K562 (cell line): ENCODE measurements around the gene TMEM163. TPM values are rescaled to one million over a fixed set of nuclear protein-coding genes. Genes with fewer than 3 reads are reported as not detected.
"Not testable (repeated sequence)": the region's sequence is repeated elsewhere in the genome, so short reads cannot be mapped to it uniquely, and the experiment has no call there.

Experiments
- ATAC-seq: fragments of 200-7000 bp; cut with Tn5 transposase; 3 replicates; pipeline ENCODE4 v1.9.1; 2020; ENCODE audit warnings: moderate library complexity
- BruUV-seq: library from RNA; stranded (reverse); fragments of 400-500 nt; replicated peaks from 2 replicates; lab custom pipeline; 2021; lab: Mats Ljungman, UMichigan
- CTCF ChIA-PET: fragments of 300-600 bp; formaldehyde crosslinking; extraction: SDS; loops from one replicate; lab custom pipeline; 2021; ENCODE audit warnings: low intra/inter-chr PET ratio; lab: Yijun Ruan, JAX
- POLR2A ChIA-PET: fragments of 300-600, 350-650 bp; sonication (Branson Sonifier 250); formaldehyde crosslinking; extraction: SDS; loops from one replicate; lab custom pipeline; 2021; ENCODE audit warnings: antibody characterized with exemption, inconsistent platforms; lab: Yijun Ruan, JAX
- DNase-seq, 4 experiments: peaks; one replicate each; pipeline versions ENCODE4 v3.0.0 to v3.0.0-alpha.2; 2011 to 2018; ENCODE audit warnings: low spot score in 3 of 4, mixed read lengths in 3 of 4; ENCODE audit errors: extremely low read depth in 1 of 4
- FAIRE-seq: peaks from 2 replicates; lab custom pipeline; 2011; peaks lifted over from hg19 to GRCh38; lab: Jason Lieb, UNC
- H2AFZ ChIP-seq: 2 replicates; pipeline ENCODE4 v1.6.0; 2011; ENCODE audit warnings: low read depth, low read length, control low read depth, inconsistent platforms
- H3K27ac ChIP-seq: fragments of 200-600 bp; 3 replicates; pipeline ENCODE4 v1.8.0; 2011; ENCODE audit warnings: low read depth, mild to moderate bottlenecking, control low read depth, inconsistent platforms, low read length, moderate library complexity, mixed read lengths; ENCODE audit errors: extremely low read depth
- H3K27me3 ChIP-seq, 2 experiments: fragments of 300-600 bp in 1 of 2; 2 replicates in 1 of 2; 3 replicates in 1 of 2; pipeline versions ENCODE4 v1.6.0 to v1.8.0; 2011; ENCODE audit warnings: inconsistent platforms in 2 of 2, low read length in 2 of 2, mild to moderate bottlenecking in 1 of 2, mixed read lengths in 1 of 2, moderate library complexity in 1 of 2; ENCODE audit not compliant: control insufficient read depth in 2 of 2, insufficient read depth in 2 of 2
- H3K36me3 ChIP-seq: fragments of 300-600 bp; 3 replicates; pipeline ENCODE4 v1.8.0; 2011; ENCODE audit warnings: mild to moderate bottlenecking, low read length, inconsistent platforms; ENCODE audit not compliant: control insufficient read depth, insufficient read depth
- H3K4me1 ChIP-seq, 2 experiments: fragments of 200-600 bp in 1 of 2; replicated peaks in 1 of 2; 2 replicates in 1 of 2; 3 replicates in 1 of 2; pipeline versions ENCODE4 v1.5.1 to v1.8.0; 2011; ENCODE audit warnings: inconsistent platforms in 2 of 2, low read length in 2 of 2, mild to moderate bottlenecking in 1 of 2, mixed read lengths in 1 of 2, moderate library complexity in 1 of 2; ENCODE audit not compliant: control insufficient read depth in 2 of 2, insufficient read depth in 2 of 2
- H3K4me2 ChIP-seq: 2 replicates; pipeline ENCODE4 v1.6.1; 2011; ENCODE audit warnings: low read length, control low read depth, inconsistent platforms, mixed read lengths; ENCODE audit not compliant: insufficient read depth
- H3K4me3 ChIP-seq: fragments of 200-600 bp; sonication (generic), shearing (Covaris generic); 2 replicates; pipeline ENCODE4 v1.5.1; 2016; ENCODE audit warnings: control low read depth, inconsistent platforms
- H3K79me2 ChIP-seq: fragments of 200-600 bp; 3 replicates; pipeline ENCODE4 v1.8.0; 2011; ENCODE audit warnings: low read length, inconsistent platforms; ENCODE audit not compliant: control insufficient read depth, insufficient read depth
- H3K9ac ChIP-seq, 2 experiments: 2 replicates each; pipeline versions ENCODE4 v1.6.0 to v1.6.1; 2011; ENCODE audit warnings: low read depth in 2 of 2, low read length in 2 of 2, control low read depth in 1 of 2, inconsistent platforms in 1 of 2, mild to moderate bottlenecking in 1 of 2, mixed read lengths in 1 of 2; ENCODE audit not compliant: insufficient read depth in 1 of 2
- H3K9me1 ChIP-seq: one replicate; pipeline ENCODE4 v1.6.0; 2011; ENCODE audit warnings: inconsistent platforms, mild to moderate bottlenecking, low read length, moderate library complexity; ENCODE audit not compliant: control insufficient read depth, insufficient read depth
- H3K9me3 ChIP-seq: replicated peaks from 2 replicates; pipeline ENCODE4 v1.5.1; 2011; ENCODE audit warnings: low read depth, low read length, inconsistent platforms; ENCODE audit not compliant: control insufficient read depth, insufficient read depth
- H4K20me1 ChIP-seq: replicated peaks from 2 replicates; pipeline ENCODE4 v1.6.1; 2011; ENCODE audit warnings: low read length, inconsistent platforms, mixed read lengths; ENCODE audit not compliant: control insufficient read depth, insufficient read depth
- ID3 ChIP-seq, 2 experiments: fragments of 250-450 bp in 1 of 2; fragments of 450-650 bp in 1 of 2; sonication (Bioruptor Pico) in 1 of 2; IDR thresholded peaks; 2 replicates each; pipeline versions ENCODE4 v1.6.1 to v1.8.0; 2016 to 2021; ENCODE audit warnings: mild to moderate bottlenecking in 2 of 2, moderate library complexity in 2 of 2, missing compliant biosample characterization in 1 of 2, missing genetic modification characterization in 1 of 2
- ZNF311 ChIP-seq: fragments of 250-450 bp; sonication (Bioruptor Pico); IDR thresholded peaks from 2 replicates; pipeline ENCODE4 v1.4.0; 2020; ENCODE audit warnings: mild to moderate bottlenecking, moderate library complexity
- WGBS: fragments of 100-300 bp; shearing (Covaris generic); methylation state at CpG from one replicate; pipeline ENCODE4 v1.1.6; 2016; ENCODE audit warnings: low coverage, mixed read lengths; ENCODE audit not compliant: insufficient coverage; ENCODE audit errors: missing lambda C conversion rate; 5-methylcytosine and 5-hydroxymethylcytosine counted together
- in situ Hi-C: fragments of 300-500 bp; cut with MboI; formaldehyde crosslinking; loops from 4 replicates; pipeline ENCODE4 v1.15.0; 2018; ENCODE audit warnings: inconsistent platforms, mixed read lengths
- intact Hi-C: fragments of 100-400 bp; cut with micrococcal nuclease; formaldehyde crosslinking; loops from 2 replicates; pipeline ENCODE4 v1.14.2; 2022
- polyA plus RNA-seq, 8 experiments: library from polyadenylated mRNA; depleted of rRNA in 4 of 8; stranded (reverse) in 5 of 8; unstranded in 3 of 8; fragments of >200 nt; fragmentation: Nextera tagmentation in 2 of 8; fragmentation: Illumina TruSeq in 1 of 8; extraction: Ambion mirVana in 2 of 8; extraction: Trizol in 1 of 8; gene quantifications; 2 replicates each; pipeline versions ENCODE4 v1.2.1 to v1.2.3, GENCODE V29; 2011 to 2014; ENCODE audit warnings: inconsistent platforms in 1 of 8, missing spikeins in 1 of 8
- total RNA-seq, 7 experiments: library from RNA; depleted of rRNA in 6 of 7; stranded (reverse); fragments of >200 nt in 6 of 7; fragmentation: Illumina TruSeq in 2 of 7; extraction: Trizol in 2 of 7; gene quantifications; 2 replicates each; pipeline versions ENCODE4 v1.2.1 to v1.2.3, GENCODE V29; 2011 to 2021; ENCODE audit warnings: low replicate concordance in 1 of 7

The TMEM163 gene
- total and polyA plus RNA-seq, 9 of the 15 experiments (the other 6 are each of a cell fraction or from before 2014, with no cell fraction given): 0.04 to 0.68 (median 0.16) TPM; not detected in 3

- BruUV-seq; H3K4me1 ChIP-seq; CTCF ChIA-PET; intact Hi-C loops; H3K4me3 ChIP-seq; H3K27ac ChIP-seq; H4K20me1 ChIP-seq; H3K9ac ChIP-seq; H3K36me3 ChIP-seq; H3K79me2 ChIP-seq; H3K4me2 ChIP-seq; FAIRE-seq; in situ Hi-C loops; DNase-seq; POLR2A ChIA-PET; ATAC-seq; H3K9me1 ChIP-seq; H2AFZ ChIP-seq; H3K9me3 ChIP-seq; TF ChIP-seq ID3 (CRISPR knock-in tag; IDR thresholded peaks at IDR 0.05): not testable (repeated sequence)
- H3K27me3 ChIP-seq: peaks cover 0 to 12% of the 10 kb centered on the region in 2 experiments; a peak in 2 of 5 replicates
- WGBS: 1% methylated on average over 4 of the region's 4 CpGs
- TF ChIP-seq ZNF311 (CRISPR knock-in tag) (0 out of 2 replicates have a peak, but pooled peaks have one; percentile 40), ID3 (tag; IDR thresholded peaks at IDR 0.05) (0 out of 2 replicates have a peak, but pooled peaks have one; percentile 54)
Measured at GRCh38 chr2:134589171-134590083, 129.4 kb downstream of the TMEM163 start.
